ENCODE data around the gene GFOD1. TPM values are rescaled to one million over a fixed set of nuclear protein-coding genes. Genes with fewer than 3 reads are reported as not detected.

Gene GFOD1
- total RNA-seq, 3 donors from 2014 or later, result 25.5 to 39.0 (median 38.1) TPM

DNA sequence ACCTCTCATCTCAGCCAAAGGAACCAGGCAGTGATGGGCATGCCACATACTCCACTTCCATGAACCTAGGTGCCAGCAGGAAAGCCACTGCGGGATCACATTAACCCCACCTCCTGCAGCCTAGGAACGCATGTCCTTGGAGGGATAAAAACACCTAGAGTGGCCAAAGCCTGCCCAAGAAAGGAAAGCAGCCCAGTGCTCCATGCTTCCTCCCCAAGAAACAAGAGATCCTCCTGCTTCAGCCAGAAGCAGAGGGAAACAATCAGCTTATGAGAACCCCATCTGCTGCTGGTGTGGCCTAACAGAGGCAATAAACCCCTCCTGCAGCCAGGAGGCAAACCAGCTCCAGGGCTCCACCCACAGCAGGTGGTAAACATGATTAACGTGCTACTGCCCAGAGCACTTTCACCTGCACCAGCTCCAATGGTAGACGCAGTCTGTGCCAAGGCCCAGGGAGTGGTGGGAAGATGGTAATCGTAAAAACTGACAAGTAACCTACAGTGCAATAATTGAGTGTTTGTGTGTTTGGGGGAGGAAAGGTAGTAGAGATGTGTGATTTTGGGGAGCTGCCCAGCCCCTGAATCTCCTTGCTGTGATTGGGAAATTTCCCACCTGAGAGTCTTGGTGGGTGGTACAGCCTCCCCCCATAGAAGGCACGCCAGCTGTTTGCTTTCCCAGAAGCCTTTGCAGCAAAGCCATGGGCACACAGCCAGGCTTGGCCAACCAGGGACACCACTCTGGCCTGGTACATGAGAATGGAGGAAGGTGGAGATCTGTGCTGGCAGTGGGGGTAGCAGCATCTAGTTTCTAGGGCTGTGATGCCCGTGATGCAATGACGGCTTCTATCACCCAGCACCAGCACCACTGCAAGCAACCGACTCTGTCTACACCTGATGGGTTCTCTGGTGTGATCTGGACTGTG is 108.5 kb downstream of the GFOD1 start:
- Mint-ChIP-seq H3K4me3 (no peak overlapping the region), H3K27me3 (ENCODE audit: low read depth) (no peaks in the 10 kb centered on the region), H3K9me3 (no peaks in the 10 kb centered on the region), H3K4me1 (ENCODE audit: low read depth) (peaks cover 27% of the 10 kb centered on the region), H3K36me3 (ENCODE audit: insufficient read depth) (peaks cover 5% of the 10 kb centered on the region)
- ATAC-seq (no peak), DNase-seq (no peak)

DNA sequence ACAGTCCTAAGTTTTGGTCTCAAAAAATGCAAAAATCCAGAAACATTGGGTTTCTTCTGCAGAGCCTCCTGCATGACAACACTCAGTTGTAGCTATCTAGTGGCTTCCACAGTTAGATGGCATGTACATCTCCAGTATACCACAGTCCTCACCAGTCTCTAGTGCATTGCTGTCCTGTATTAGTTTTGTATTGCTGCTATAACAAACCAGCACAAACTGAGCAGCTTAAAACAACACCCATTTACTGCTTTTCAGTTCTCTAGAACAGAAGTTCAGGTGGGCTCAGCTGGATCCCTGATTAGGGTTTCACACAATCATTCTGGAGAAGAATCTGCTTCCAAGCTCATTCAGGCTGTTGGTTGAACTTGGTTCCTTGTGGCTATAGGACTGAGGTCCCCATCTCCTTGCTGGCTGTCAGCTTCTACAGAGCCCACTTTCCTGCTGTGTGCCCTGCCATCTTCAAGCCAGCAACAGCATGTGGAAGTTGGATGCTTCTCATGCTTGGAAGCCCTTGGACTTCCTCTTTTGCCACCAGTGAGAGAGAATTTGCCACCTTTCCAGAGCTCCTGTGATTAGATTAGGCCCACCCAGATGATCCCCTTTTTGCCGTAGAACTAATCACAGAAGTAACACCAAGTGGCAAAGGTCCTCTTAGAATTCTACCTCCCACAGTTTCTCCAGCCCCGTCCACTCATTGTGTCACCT is 110.2 kb downstream of the GFOD1 start:
- H3K27me3 Mint-ChIP-seq (ENCODE audit: low read depth), result no peaks in the 10 kb centered on the region
- DNase-seq (no peak), ATAC-seq (no peak)
- H3K4me1 Mint-ChIP-seq (ENCODE audit: low read depth), result peaks cover 25% of the 10 kb centered on the region
- no peak overlapping the region for H3K4me3 Mint-ChIP-seq
- H3K36me3 Mint-ChIP-seq (ENCODE audit: insufficient read depth), result peaks cover 5% of the 10 kb centered on the region
- H3K9me3 Mint-ChIP-seq, result no peaks in the 10 kb centered on the region

DNA sequence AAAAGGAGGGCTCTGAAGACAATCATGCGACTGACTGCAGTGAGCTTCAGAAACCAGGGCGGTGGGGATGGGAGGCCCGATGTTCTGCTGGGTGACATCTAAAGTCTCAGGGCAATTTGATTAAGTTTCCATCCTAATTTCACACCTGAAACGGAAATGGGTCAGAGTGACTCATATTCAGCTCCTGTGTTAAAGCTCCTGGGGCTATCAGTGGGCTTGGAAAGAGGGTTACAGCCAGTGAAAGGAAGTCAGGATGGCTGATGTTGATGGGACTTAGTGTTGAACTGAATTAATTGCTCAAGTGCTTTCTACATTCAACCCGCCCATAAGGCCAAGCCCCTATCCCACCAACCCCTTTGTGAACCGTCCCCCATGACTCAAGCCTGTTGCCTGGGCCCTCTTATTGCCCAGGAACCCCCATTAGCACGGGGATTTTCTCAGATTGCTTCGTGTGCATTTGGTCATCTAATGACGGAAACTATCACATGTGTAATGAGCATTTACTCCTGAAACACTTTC is 112.0 kb downstream of the GFOD1 start:
- no peaks in the 10 kb centered on the region for H3K27me3 Mint-ChIP-seq (ENCODE audit: low read depth)
- H3K9me3 Mint-ChIP-seq, result no peaks in the 10 kb centered on the region
- H3K36me3 Mint-ChIP-seq (ENCODE audit: insufficient read depth), result peaks cover 5% of the 10 kb centered on the region
- no peak for DNase-seq
- peaks cover 22% of the 10 kb centered on the region for H3K4me1 Mint-ChIP-seq (ENCODE audit: low read depth)
- no peak overlapping the region for H3K4me3 Mint-ChIP-seq
- peak; percentile 87 to 89 for ATAC-seq

DNA sequence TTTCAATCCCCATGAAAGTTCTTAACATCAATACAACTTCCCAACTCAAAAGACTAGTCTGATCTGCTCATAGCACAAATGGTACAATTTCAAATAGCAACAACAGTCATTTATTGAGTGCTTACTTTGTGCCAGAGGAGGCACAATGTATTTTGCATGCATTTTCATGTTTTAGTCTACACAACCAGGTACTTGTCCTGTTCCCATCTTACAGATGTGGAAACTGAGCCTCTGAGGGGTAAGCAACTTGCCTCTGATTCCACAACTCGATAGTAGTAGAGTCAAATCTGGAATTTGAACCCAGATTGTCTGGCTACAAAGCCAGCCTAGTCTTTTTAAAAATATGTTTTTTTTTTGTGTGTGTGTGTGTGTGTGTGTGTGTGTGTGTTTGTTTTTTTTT is 113.5 kb downstream of the GFOD1 start:
- DNase-seq, result no peak
- ATAC-seq, result no peak
- Mint-ChIP-seq H3K4me1 (ENCODE audit: low read depth) (peaks cover 22% of the 10 kb centered on the region), H3K27me3 (ENCODE audit: low read depth) (no peaks in the 10 kb centered on the region), H3K4me3 (no peak overlapping the region), H3K36me3 (ENCODE audit: insufficient read depth) (peaks cover 5% of the 10 kb centered on the region), H3K9me3 (no peaks in the 10 kb centered on the region)

DNA sequence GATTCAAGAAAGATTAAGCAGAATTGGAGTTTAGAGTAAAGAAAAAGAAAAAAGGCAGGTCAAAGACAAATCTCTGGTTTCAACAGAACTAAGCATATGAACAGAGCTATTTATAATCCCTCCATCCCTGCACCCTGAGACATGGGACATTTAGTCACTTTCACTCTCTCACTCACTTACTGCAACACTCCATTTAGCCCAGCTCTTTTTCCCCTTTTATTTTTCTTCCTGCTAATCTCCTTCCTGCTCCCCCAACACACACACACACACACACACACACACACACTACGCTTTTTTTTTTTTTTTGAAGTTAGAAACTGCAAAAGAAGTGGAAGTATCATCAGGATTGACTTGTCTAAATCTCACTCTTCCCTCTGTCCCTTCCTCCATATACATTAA is 113.9 kb downstream of the GFOD1 start:
- ATAC-seq (no peak), DNase-seq (no peak)
- peaks cover 5% of the 10 kb centered on the region for H3K36me3 Mint-ChIP-seq (ENCODE audit: insufficient read depth)

DNA sequence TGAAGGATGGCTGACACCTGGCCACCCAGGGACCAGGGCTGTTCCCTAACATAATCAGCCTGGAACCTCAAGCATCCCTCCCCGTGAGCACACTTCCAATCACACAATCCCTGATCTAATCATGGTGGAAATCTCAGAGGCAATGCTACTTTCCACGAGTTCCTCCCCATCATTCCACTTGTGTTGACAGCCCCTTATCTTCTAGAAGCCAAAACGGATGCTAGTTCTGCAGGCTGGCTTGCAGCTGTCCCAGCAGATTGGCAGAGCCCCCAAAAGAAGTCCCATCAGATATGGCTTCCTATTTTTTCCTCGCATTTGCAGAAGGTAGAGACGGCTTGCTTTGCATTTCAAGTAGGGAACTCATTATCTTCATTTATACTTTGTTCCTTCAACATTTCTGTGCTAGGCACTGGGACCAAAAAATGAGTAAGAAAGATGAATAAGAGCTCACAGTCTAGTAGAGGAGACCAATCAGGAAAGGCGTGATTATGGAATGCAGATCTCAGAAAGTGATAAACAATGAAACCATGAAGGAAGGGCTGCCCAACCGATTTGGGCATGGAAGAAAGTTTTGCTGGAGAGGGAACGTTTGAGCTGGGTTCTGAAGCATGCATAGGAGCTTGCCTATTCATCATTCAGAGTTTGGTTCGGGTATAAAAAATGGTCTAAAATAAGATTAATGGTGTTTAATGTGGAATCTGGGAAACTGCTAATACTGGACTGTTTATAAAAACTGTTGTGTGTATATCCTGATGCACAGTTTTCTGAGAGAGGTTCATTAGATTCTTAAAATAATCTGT is 114.5 kb downstream of the GFOD1 start:
- Mint-ChIP-seq H3K9me3 (no peaks in the 10 kb centered on the region), H3K36me3 (ENCODE audit: insufficient read depth) (peaks cover 5% of the 10 kb centered on the region), H3K4me1 (ENCODE audit: low read depth) (peaks cover 22% of the 10 kb centered on the region), H3K27me3 (ENCODE audit: low read depth) (no peaks in the 10 kb centered on the region), H3K4me3 (no peak overlapping the region)
- no peak for ATAC-seq
- no peak for DNase-seq

More for the DNA sequence above, 113.9 kb downstream of the GFOD1 start:
- H3K9me3 Mint-ChIP-seq, result no peaks in the 10 kb centered on the region
- H3K4me3 Mint-ChIP-seq, result no peak overlapping the region
- peaks cover 22% of the 10 kb centered on the region for H3K4me1 Mint-ChIP-seq (ENCODE audit: low read depth)
- no peaks in the 10 kb centered on the region for H3K27me3 Mint-ChIP-seq (ENCODE audit: low read depth)

DNA sequence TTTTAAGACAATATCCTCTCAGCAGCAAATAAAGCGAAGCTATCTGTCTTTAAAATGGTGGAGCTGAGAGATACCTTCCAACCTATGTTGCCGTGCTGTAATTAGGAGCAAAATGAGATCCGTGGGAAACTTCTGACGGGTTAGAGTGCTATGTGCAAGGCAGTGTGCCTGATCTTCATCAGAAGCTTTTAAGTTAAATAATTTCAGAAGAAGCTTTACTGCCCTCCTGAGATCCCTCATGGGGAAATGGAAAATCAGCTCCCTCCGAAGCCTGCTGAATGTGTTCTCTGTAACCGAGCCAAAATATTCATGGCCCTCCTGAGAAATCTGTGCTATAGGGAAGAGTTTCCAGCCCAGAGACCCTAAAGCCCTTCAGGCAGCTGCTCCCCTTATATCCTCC is 115.3 kb downstream of the GFOD1 start:
- H3K36me3 Mint-ChIP-seq (ENCODE audit: insufficient read depth), result no peaks in the 10 kb centered on the region
- DNase-seq (no peak), ATAC-seq (no peak)
- no peaks in the 10 kb centered on the region for H3K9me3 Mint-ChIP-seq
- H3K4me1 Mint-ChIP-seq (ENCODE audit: low read depth), result peaks cover 20% of the 10 kb centered on the region
- H3K27me3 Mint-ChIP-seq (ENCODE audit: low read depth), result no peaks in the 10 kb centered on the region
- no peak overlapping the region for H3K4me3 Mint-ChIP-seq

DNA sequence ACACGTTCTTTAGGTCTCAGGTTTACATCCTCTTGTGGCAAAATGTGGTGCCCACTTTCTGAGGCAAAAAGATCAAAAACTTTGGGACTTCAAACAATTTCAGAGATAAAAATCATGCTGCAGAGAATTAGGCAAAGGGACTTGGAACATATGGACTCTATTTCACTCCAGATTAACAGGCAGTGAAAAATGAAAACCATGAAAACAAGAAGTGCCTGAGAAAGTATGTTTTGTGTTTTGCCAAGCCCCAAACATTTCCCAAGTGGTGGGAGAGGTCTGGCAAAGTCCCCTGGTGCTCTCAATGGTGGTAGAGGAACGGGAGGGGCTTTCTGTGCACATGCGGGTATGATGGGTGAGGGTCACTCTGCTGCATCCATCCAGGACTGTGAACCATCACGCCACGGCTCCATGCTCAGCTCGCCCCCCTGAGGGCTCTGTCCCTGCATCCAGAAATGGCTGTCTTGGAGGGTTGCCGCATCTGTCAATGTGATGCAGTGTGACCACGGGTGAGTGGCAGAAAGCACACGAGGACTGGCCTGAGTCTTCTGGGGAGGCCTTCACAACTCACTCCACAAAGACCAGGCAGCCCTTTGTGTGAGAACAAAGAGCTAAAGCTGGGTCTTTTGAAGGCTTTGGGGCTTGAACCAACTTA is 115.9 kb downstream of the GFOD1 start:
- no peaks in the 10 kb centered on the region for H3K36me3 Mint-ChIP-seq (ENCODE audit: insufficient read depth)
- DNase-seq (no peak), ATAC-seq (no peak)
- H3K4me3 Mint-ChIP-seq, result no peak overlapping the region
- H3K27me3 Mint-ChIP-seq (ENCODE audit: low read depth), result no peaks in the 10 kb centered on the region
- H3K4me1 Mint-ChIP-seq (ENCODE audit: low read depth), result peaks cover 20% of the 10 kb centered on the region
- H3K9me3 Mint-ChIP-seq, result no peaks in the 10 kb centered on the region

DNA sequence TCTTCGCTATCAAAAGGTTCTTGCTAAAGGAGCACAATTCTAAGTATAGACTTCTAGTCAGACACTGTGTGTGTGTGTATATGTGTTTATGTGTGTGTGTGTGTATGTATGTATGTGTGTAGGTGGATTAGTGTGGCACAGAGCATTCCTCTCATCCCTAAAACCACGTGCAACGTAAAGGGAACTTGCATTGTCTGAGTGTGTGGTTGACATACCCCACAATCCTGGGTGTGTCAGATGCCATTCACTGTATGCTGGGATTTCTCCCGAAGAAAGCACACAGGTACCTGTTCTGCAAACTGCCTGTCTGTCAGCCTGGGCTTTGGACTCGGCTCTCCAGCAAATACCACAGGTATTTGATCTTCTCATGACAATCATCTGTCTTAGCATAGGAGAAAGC is 116.8 kb downstream of the GFOD1 start:
- Mint-ChIP-seq H3K4me1 (ENCODE audit: low read depth) (peaks cover 15% of the 10 kb centered on the region), H3K36me3 (ENCODE audit: insufficient read depth) (no peaks in the 10 kb centered on the region), H3K9me3 (no peaks in the 10 kb centered on the region), H3K4me3 (no peak overlapping the region), H3K27me3 (ENCODE audit: low read depth) (no peaks in the 10 kb centered on the region)
- DNase-seq (no peak), ATAC-seq (no peak)

DNA sequence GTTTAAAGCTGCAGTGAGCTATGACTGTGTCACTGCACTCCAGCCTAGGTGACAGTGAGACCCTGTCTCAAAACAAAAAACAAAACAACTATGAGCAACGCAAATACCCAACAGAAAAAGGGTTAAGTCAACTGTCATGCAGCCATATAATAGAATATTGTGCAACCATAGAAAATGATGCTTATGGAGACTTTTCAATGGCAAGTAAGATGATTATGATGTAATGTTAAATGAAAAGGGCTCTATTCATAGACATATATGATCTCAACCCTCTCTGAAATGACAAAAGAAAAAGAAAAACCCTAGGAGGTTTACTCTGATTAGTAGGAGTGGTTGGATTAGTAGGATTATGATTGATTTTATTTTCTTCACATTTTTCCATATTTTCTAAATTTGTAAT is 117.8 kb downstream of the GFOD1 start:
- ATAC-seq, result no peak
- H3K36me3 Mint-ChIP-seq (ENCODE audit: insufficient read depth), result no peaks in the 10 kb centered on the region
- H3K4me3 Mint-ChIP-seq, result no peak overlapping the region
- H3K4me1 Mint-ChIP-seq (ENCODE audit: low read depth), result peaks cover 8% of the 10 kb centered on the region
- no peaks in the 10 kb centered on the region for H3K9me3 Mint-ChIP-seq
- no peaks in the 10 kb centered on the region for H3K27me3 Mint-ChIP-seq (ENCODE audit: low read depth)
- DNase-seq, result no peak

DNA sequence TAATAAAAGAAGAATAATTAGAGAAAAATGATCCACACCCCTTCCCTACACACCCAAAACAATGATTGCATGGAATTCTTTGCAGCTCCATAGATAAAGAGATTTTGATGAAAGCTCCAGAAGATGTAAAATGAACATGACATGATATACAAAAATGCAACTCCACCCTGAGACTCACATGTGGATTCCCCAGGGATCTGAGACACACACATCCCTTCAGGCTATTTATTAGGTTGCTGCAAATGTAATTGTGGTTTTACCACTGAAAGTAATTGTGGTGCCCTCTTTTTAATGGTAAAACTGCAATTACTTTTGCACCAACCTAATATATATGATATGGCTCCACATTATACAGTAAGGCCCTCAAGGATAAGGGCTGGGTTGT is 118.7 kb downstream of the GFOD1 start:
- Mint-ChIP-seq H3K4me1 (ENCODE audit: low read depth) (peaks cover 7% of the 10 kb centered on the region), H3K36me3 (ENCODE audit: insufficient read depth) (no peaks in the 10 kb centered on the region), H3K27me3 (ENCODE audit: low read depth) (no peaks in the 10 kb centered on the region), H3K9me3 (no peaks in the 10 kb centered on the region), H3K4me3 (no peak overlapping the region)
- no peak for ATAC-seq
- DNase-seq, result no peak

DNA sequence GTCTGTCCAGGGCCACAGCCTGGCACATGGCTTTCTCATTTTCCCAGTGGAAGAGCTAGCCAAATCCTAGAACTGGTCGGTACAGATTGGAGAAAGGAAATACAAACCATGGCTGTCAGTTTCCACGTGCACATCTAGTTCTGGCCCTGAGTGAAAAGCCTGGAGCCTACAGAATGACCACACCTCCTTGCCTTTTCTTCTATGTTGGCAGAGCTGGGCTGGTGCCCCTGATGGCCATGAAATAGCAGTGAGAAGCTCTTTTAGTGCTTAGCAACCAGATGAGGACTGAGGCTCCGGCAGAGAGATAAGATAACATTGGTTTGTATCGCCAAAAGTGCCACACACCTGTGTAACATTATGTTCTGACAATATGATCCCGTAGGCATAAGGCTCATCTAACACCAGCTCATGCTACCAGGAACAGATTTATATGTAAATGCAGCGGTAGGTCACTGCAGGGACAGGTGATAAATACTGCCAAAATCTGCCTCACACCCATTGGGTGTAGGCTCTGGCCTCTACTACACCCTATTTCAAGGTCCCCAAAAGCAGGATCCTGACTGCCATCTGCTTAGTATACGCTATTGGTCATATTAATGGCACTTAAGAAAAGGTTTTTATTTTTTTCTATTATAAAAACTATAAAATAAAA is 119.2 kb downstream of the GFOD1 start:
- H3K36me3 Mint-ChIP-seq (ENCODE audit: insufficient read depth), result no peaks in the 10 kb centered on the region
- peaks cover 2% of the 10 kb centered on the region for H3K4me1 Mint-ChIP-seq (ENCODE audit: low read depth)
- ATAC-seq (no peak), DNase-seq (no peak)
- H3K27me3 Mint-ChIP-seq (ENCODE audit: low read depth), result no peaks in the 10 kb centered on the region
- no peak overlapping the region for H3K4me3 Mint-ChIP-seq
- no peaks in the 10 kb centered on the region for H3K9me3 Mint-ChIP-seq

DNA sequence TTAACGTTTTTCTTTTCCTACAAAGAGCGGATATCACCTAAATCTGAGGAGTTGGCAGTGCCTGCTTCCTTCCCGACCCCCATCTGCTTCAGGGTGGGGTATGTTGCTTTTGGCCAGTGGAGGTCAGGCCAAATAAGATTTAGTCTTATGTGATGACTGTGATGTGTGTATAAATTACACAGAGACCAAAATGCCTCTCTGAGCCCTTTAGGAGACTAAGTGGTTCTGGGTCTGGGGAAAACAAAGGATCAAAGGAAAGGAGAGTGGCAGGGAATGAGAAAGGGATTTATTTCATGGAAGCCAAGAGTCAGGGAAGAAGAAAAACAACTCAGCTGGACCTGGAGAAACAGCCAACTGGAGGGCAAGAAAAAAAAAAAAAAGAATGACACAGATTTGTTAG is 120.0 kb downstream of the GFOD1 start:
- Mint-ChIP-seq H3K36me3 (ENCODE audit: insufficient read depth) (no peaks in the 10 kb centered on the region), H3K9me3 (no peaks in the 10 kb centered on the region), H3K4me3 (no peak overlapping the region), H3K4me1 (ENCODE audit: low read depth) (peaks cover 1% of the 10 kb centered on the region), H3K27me3 (ENCODE audit: low read depth) (no peaks in the 10 kb centered on the region)
- DNase-seq (no peak), ATAC-seq (no peak)
